ENCODE measurements around the gene KCTD17.

The KCTD17 gene

DNA sequence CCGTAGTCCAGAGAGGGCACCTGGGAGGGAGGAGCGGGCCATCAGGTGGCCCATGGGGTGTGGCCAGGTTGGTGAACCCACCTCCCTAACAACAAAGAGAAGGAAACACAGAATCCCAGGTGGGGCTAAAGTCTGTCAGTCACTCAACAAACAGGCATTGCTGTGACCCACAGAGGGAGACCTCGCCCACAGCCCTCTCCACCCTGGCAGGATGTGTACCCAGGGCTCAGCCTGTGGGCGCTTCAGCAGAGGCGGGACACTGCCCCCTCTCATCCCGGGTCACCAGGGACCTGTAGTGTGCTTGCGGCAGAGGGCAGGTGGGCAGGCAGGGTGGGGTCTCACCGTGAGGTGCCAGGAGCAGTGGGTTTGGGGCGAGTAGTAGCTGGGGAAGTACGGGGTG, 32.8 kb downstream of the KCTD17 start:
- POLR2A ChIA-PET = no interaction called here
- no peak for DNase-seq (ENCODE audit: extremely low spot score)
- TF ChIP-seq SP1 (IDR thresholded peaks at IDR 0.05) (no peak), ZNF384 (IDR thresholded peaks at IDR 0.05) (no peak), ARNT (IDR thresholded peaks at IDR 0.05) (no peak), NFRKB (IDR thresholded peaks at IDR 0.05) (no peak), FOXK2 (IDR thresholded peaks at IDR 0.05) (no peak), ELF4 (IDR thresholded peaks at IDR 0.05) (no peak), SUZ12 (IDR thresholded peaks at IDR 0.05) (no peak), LEF1 (IDR thresholded peaks at IDR 0.05; ENCODE audit: borderline replicate concordance) (no peak), TARDBP (IDR thresholded peaks at IDR 0.05) (no peak), FOXA1 (IDR thresholded peaks at IDR 0.05) (no peak), BHLHE40 (IDR thresholded peaks at IDR 0.05; ENCODE audit: borderline replicate concordance) (no peak)
- TF ChIP-seq, protein P1, sequence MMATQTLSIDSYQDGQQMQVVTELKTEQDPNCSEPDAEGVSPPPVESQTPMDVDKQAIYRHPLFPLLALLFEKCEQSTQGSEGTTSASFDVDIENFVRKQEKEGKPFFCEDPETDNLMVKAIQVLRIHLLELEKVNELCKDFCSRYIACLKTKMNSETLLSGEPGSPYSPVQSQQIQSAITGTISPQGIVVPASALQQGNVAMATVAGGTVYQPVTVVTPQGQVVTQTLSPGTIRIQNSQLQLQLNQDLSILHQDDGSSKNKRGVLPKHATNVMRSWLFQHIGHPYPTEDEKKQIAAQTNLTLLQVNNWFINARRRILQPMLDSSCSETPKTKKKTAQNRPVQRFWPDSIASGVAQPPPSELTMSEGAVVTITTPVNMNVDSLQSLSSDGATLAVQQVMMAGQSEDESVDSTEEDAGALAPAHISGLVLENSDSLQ (IDR thresholded peaks at IDR 0.05) = no peak
- CTCF ChIA-PET = no interaction called here

- POLR2A ChIA-PET = no interaction called here
- CTCF ChIA-PET = no interaction called here
- no peak for TF ChIP-seq FOXM1 (IDR thresholded peaks at IDR 0.05; ENCODE audit: borderline replicate concordance)
- TF ChIP-seq NFRKB (IDR thresholded peaks at IDR 0.05) = no peak
- DNase-seq (ENCODE audit: extremely low spot score) = no peak
Observed at GRCh38 chr22:37086184-37086583, 34.6 kb downstream of the KCTD17 start.

GRCh38 chr22:37088108-37088605, 36.6 kb downstream of the KCTD17 start:
- POLR2A ChIA-PET = interaction anchor here (1.8 kb wide), 1 partner anchor 111 kb away, joined by 5 read pairs; no protein-coding TSS in a partner anchor
- TF ChIP-seq FOXK2 (IDR thresholded peaks at IDR 0.05) = no peak
- CTCF ChIA-PET = no interaction called here
- no peak for DNase-seq (ENCODE audit: extremely low spot score)

DNA sequence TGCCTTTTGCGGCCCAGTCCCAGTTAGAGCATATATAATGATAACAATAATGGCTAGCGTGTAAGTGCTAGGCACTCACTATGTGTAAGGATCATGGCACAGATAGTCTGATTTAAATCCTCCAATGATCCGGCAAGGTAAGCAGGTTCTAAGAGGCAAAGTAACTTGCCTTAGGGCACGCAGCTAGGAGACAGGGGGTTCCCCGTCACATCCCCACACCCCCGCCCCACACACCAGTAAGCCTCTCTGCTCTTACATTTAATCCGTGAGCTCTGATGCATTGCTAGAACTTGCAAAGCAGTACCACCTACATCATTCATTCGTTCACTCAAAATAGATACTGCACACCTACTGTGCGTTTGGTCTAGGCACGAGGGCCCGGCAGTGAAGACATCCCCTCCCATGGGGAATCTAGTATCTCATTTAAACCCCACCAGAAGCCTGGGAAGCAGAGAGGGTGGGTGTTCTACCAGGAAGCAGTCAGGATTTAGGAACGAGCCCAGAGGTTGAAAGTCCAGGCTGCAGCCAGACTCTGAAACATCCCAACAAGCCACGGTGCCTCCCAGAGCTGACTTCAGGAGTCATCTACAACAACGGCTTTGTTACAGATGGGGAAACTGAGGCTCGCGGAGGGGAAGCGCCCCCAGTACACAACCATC, 37.3 kb downstream of the KCTD17 start:
- ChIA-PET POLR2A (interaction anchor here (1.8 kb wide), 1 partner anchor 110 kb away, joined by 5 read pairs; no protein-coding TSS in a partner anchor), CTCF (no interaction called here)
- TF ChIP-seq FOXA1 (IDR thresholded peaks at IDR 0.05) (no peak), FOXM1 (IDR thresholded peaks at IDR 0.05; ENCODE audit: borderline replicate concordance) (no peak), FOXK2 (IDR thresholded peaks at IDR 0.05) (no peak), ARNT (IDR thresholded peaks at IDR 0.05) (no peak), ZNF384 (IDR thresholded peaks at IDR 0.05) (no peak), ELF4 (IDR thresholded peaks at IDR 0.05) (no peak), SUZ12 (IDR thresholded peaks at IDR 0.05) (no peak), BHLHE40 (IDR thresholded peaks at IDR 0.05; ENCODE audit: borderline replicate concordance) (no peak), NFRKB (IDR thresholded peaks at IDR 0.05) (no peak), TARDBP (IDR thresholded peaks at IDR 0.05) (no peak), CTBP1 (IDR thresholded peaks at IDR 0.05; ENCODE audit: borderline replicate concordance) (no peak), HDGF (IDR thresholded peaks at IDR 0.05; ENCODE audit: borderline replicate concordance) (no peak), LEF1 (IDR thresholded peaks at IDR 0.05; ENCODE audit: borderline replicate concordance) (no peak), SP1 (IDR thresholded peaks at IDR 0.05) (no peak), L3MBTL2 (conservative IDR thresholded peaks at IDR 0.05) (no peak)
- TF ChIP-seq, protein P1 (IDR thresholded peaks at IDR 0.05) = no peak
- no peak for DNase-seq (ENCODE audit: extremely low spot score)

DNA sequence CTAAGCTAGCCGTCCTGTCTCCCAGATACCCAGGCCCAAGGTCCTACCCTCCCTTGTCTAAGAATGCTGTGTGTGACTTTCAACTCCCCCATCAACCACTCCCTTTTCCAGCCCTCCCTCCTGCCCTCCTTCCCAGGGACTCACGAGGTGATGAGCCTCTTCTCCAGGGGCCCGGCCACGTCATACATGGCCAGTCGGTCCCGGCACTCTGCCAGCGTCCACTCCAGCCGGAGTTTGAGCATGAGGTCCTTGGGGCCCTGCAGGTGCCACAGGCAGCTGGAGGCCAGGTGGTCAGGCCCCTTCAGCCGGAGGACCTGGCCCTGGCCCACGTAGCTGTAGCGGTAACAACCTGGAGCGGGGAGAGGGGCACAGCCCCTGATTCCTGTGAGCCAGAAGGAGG, 37.9 kb downstream of the KCTD17 start:
- DNase-seq (ENCODE audit: extremely low spot score) = no peak
- TF ChIP-seq ELF4 (IDR thresholded peaks at IDR 0.05) (no peak), SP1 (IDR thresholded peaks at IDR 0.05) (no peak), TARDBP (IDR thresholded peaks at IDR 0.05) (no peak), HDGF (IDR thresholded peaks at IDR 0.05; ENCODE audit: borderline replicate concordance) (no peak), FOXK2 (IDR thresholded peaks at IDR 0.05) (no peak), ZNF384 (IDR thresholded peaks at IDR 0.05) (no peak), ARNT (IDR thresholded peaks at IDR 0.05) (no peak), SUZ12 (IDR thresholded peaks at IDR 0.05) (no peak), NFRKB (IDR thresholded peaks at IDR 0.05) (no peak)
- TF ChIP-seq, protein P1 (IDR thresholded peaks at IDR 0.05) = no peak
- ChIA-PET CTCF (no interaction called here), POLR2A (interaction anchor here (1.8 kb wide), 1 partner anchor 110 kb away, joined by 5 read pairs; no protein-coding TSS in a partner anchor)

DNA sequence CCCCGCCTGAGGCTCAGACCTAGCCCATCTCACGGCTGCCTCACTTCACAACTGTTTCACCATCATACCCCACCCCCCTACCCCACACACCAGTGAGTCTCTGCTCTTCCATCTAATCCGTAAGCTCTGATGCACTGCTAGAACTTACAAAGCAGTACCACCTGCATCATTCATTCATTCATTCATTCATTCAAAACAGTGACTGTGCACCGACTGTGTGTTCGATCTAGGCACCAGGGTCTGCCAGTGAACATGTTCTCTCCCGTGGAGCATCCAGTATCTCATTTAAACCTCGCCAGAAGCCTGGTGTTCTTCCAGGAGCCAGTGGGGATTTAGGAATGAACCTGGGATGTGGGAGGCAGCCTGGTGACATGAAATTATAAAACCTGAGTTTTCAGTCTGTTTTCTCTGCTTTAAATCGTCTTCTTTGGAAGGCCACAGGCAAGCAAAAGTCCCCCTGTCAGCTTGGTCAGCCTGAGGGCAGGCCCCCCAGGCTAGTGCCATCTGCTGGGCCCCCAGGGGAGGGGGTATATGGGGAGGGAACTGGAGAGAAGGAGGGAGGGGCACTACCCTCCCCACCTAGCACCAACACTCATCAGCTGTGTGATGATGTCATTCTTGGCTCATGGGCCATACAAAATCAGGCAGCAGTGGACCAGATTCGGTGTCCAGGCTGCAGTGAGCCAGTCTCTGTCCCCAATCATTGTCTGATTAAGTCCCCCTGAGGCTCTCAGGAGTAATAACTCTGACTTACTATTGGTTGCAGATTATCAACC, 39.6 kb downstream of the KCTD17 start:
- ChIA-PET CTCF (interaction anchor here (1.5 kb wide), 1 partner anchor 13 kb away, joined by 5 read pairs; no protein-coding TSS in a partner anchor), POLR2A (no interaction called here)
- TF ChIP-seq LEF1 (IDR thresholded peaks at IDR 0.05; ENCODE audit: borderline replicate concordance) (no peak), HDGF (IDR thresholded peaks at IDR 0.05; ENCODE audit: borderline replicate concordance) (no peak), SUZ12 (IDR thresholded peaks at IDR 0.05) (no peak), ZNF384 (IDR thresholded peaks at IDR 0.05) (no peak), ARNT (IDR thresholded peaks at IDR 0.05) (no peak), NFRKB (IDR thresholded peaks at IDR 0.05) (no peak), FOXM1 (IDR thresholded peaks at IDR 0.05; ENCODE audit: borderline replicate concordance) (no peak), CTBP1 (IDR thresholded peaks at IDR 0.05; ENCODE audit: borderline replicate concordance) (no peak), FOXK2 (IDR thresholded peaks at IDR 0.05) (no peak), ELF4 (IDR thresholded peaks at IDR 0.05) (no peak), SP1 (IDR thresholded peaks at IDR 0.05) (no peak)
- TF ChIP-seq, protein P1 (IDR thresholded peaks at IDR 0.05) = no peak
- DNase-seq (ENCODE audit: extremely low spot score) = no peak

All from HEK293T (cell line).